Liver (tissue), 9 donors: Measurements from ENCODE around the gene BACH1. TPM values are rescaled to one million over a fixed set of nuclear protein-coding genes. Genes with fewer than 3 reads are reported as not detected.

Experiments used
- DNase-seq: peaks from one replicate; pipeline ENCODE4 v3.0.0-alpha.2; 2017; ENCODE audit warnings: low spot score
- H3K27ac ChIP-seq, 2 donors: one replicate each; pipeline ENCODE4 v1.7.0; 2013; ENCODE audit warnings: inconsistent platforms in 2 of 2, low read length in 2 of 2, control low read depth in 1 of 2, low read depth in 1 of 2, mild to moderate bottlenecking in 1 of 2
- H3K27me3 ChIP-seq, 4 donors: one replicate each; pipeline versions ENCODE4 v1.6.1 to v1.7.0; 2013; ENCODE audit warnings: low read length in 3 of 4, inconsistent platforms in 1 of 4, mild to moderate bottlenecking in 1 of 4, moderate library complexity in 1 of 4; ENCODE audit not compliant: control insufficient read depth in 4 of 4, insufficient read depth in 4 of 4
- H3K36me3 ChIP-seq, 4 donors: one replicate each; pipeline versions ENCODE4 v1.6.1 to v1.7.0; 2013; ENCODE audit warnings: low read length in 3 of 4, mild to moderate bottlenecking in 3 of 4, low read depth in 1 of 4, moderate library complexity in 1 of 4; ENCODE audit not compliant: control insufficient read depth in 4 of 4, insufficient read depth in 3 of 4
- H3K4me1 ChIP-seq, 4 donors: one replicate each; pipeline versions ENCODE4 v1.6.1 to v1.7.0; 2013; ENCODE audit warnings: low read length in 3 of 4, mild to moderate bottlenecking in 3 of 4, moderate library complexity in 1 of 4; ENCODE audit not compliant: control insufficient read depth in 4 of 4, insufficient read depth in 4 of 4
- H3K4me3 ChIP-seq, 3 donors: one replicate each; pipeline versions ENCODE4 v1.6.1 to v1.7.0; 2013; ENCODE audit warnings: low read length in 3 of 3, control low read depth in 1 of 3, low read depth in 1 of 3, mild to moderate bottlenecking in 1 of 3
- H3K9ac ChIP-seq, 2 donors: one replicate each; pipeline ENCODE4 v1.7.0; 2013; ENCODE audit warnings: low read length in 2 of 2, mild to moderate bottlenecking in 2 of 2, moderate library complexity in 2 of 2, control low read depth in 1 of 2, low read depth in 1 of 2
- H3K9me3 ChIP-seq, 4 donors: one replicate each; pipeline versions ENCODE4 v1.6.1 to v1.7.0; 2013; ENCODE audit warnings: low read length in 3 of 4; ENCODE audit not compliant: control insufficient read depth in 4 of 4
- EGR1 ChIP-seq, 2 donors: IDR thresholded peaks; 2 replicates each; pipeline ENCODE4 v1.6.1; 2016 to 2018; ENCODE audit warnings: antibody characterized with exemption in 2 of 2, low read depth in 2 of 2
- FOXA1 ChIP-seq: IDR thresholded peaks from 2 replicates; pipeline ENCODE4 v1.6.1; 2016; ENCODE audit warnings: antibody characterized with exemption
- GABPA ChIP-seq, 2 donors: IDR thresholded peaks in 1 of 2; conservative IDR thresholded peaks in 1 of 2; 2 replicates each; pipeline ENCODE4 v1.6.1; 2016; ENCODE audit warnings: antibody characterized with exemption in 2 of 2, mild to moderate bottlenecking in 1 of 2, moderate library complexity in 1 of 2
- HNF4A ChIP-seq, 2 donors: conservative IDR thresholded peaks; 2 replicates each; pipeline ENCODE4 v1.6.1; 2016; ENCODE audit warnings: antibody characterized with exemption in 2 of 2, mild to moderate bottlenecking in 2 of 2
- HNF4G ChIP-seq: IDR thresholded peaks from 2 replicates; pipeline ENCODE4 v1.6.1; 2016; ENCODE audit warnings: antibody characterized with exemption
- NR2F2 ChIP-seq: IDR thresholded peaks from 2 replicates; pipeline ENCODE4 v1.6.1; 2016; ENCODE audit warnings: antibody characterized with exemption
- RAD21 ChIP-seq, 2 donors: IDR thresholded peaks; 2 replicates each; pipeline ENCODE4 v1.6.1; 2016; ENCODE audit warnings: antibody characterized with exemption in 2 of 2, mild to moderate bottlenecking in 2 of 2
- RXRA ChIP-seq, 2 donors: IDR thresholded peaks; 2 replicates each; pipeline ENCODE4 v1.6.1; 2017 to 2018; ENCODE audit warnings: antibody characterized with exemption in 2 of 2, mild to moderate bottlenecking in 1 of 2
- TAF1 ChIP-seq: conservative IDR thresholded peaks from 2 replicates; pipeline ENCODE4 v1.6.1; 2016; ENCODE audit warnings: antibody characterized with exemption, mild to moderate bottlenecking
- YY1 ChIP-seq: IDR thresholded peaks from 2 replicates; pipeline ENCODE4 v1.6.1; 2016; ENCODE audit warnings: antibody characterized with exemption, mild to moderate bottlenecking
- ZBTB33 ChIP-seq: IDR thresholded peaks from 2 replicates; pipeline ENCODE4 v1.6.1; 2016; ENCODE audit warnings: antibody characterized with exemption
- WGBS: extraction: QIAGEN DNeasy Blood & Tissue Kit; methylation state at CpG from one replicate; pipeline ENCODE4 v1.1.7; 2013; 5-methylcytosine and 5-hydroxymethylcytosine counted together
- polyA plus RNA-seq, 2 donors: library from polyadenylated mRNA; stranded (reverse) in 1 of 2; unstranded in 1 of 2; fragments of 200-250 nt in 1 of 2; fragments of >200 nt in 1 of 2; fragmentation: Nextera tagmentation in 1 of 2; extraction: Ambion mirVana in 1 of 2; gene quantifications; one replicate each; pipeline versions ENCODE4 v1.2.1 to v1.2.3, GENCODE V29; 2013 to 2015
- total RNA-seq, 2 donors: library from RNA; depleted of rRNA; stranded (reverse); fragments of >200 nt; gene quantifications; one replicate each; pipeline ENCODE4 v1.2.3, GENCODE V29; 2014
- TF ChIP-seq, protein P1 (sequence below): fragments of 150-350 bp; IDR thresholded peaks from 2 replicates; pipeline ENCODE4 v1.5.1; 2017; ENCODE audit warnings: improper control_type of control experiment, low read depth, low read length; ENCODE audit not compliant: missing input control
- TF ChIP-seq, protein P2 (sequence below): IDR thresholded peaks from 2 replicates; pipeline ENCODE4 v1.6.1; 2016; ENCODE audit warnings: antibody characterized with exemption
- donor health status: healthy.
- donor health status: healthy.
- donor health status: healthy.
- donor health status: healthy.
- donor health status: healthy.

BACH1 gene
- total and polyA plus RNA-seq, 4 donors, result 7.5 to 47.1 (median 19.9) TPM

GRCh38 chr21:29379517-29380054 lies 80.9 kb downstream of the BACH1 start (continued):
- TF ChIP-seq, protein P1, sequence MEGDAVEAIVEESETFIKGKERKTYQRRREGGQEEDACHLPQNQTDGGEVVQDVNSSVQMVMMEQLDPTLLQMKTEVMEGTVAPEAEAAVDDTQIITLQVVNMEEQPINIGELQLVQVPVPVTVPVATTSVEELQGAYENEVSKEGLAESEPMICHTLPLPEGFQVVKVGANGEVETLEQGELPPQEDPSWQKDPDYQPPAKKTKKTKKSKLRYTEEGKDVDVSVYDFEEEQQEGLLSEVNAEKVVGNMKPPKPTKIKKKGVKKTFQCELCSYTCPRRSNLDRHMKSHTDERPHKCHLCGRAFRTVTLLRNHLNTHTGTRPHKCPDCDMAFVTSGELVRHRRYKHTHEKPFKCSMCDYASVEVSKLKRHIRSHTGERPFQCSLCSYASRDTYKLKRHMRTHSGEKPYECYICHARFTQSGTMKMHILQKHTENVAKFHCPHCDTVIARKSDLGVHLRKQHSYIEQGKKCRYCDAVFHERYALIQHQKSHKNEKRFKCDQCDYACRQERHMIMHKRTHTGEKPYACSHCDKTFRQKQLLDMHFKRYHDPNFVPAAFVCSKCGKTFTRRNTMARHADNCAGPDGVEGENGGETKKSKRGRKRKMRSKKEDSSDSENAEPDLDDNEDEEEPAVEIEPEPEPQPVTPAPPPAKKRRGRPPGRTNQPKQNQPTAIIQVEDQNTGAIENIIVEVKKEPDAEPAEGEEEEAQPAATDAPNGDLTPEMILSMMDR, result no peak

GRCh38 chr21:29382030-29382654 lies 83.4 kb downstream of the BACH1 start:
- Histone ChIP-seq H3K9ac (no peak overlapping the region), H3K9me3 (no peaks in the 10 kb centered on the region), H3K27me3 (no peaks in the 10 kb centered on the region), H3K4me3 (no peak overlapping the region), H3K27ac (no peak overlapping the region), H3K4me1 (no peaks in the 10 kb centered on the region), H3K36me3 (no peaks in the 10 kb centered on the region)
- no peak for TF ChIP-seq GABPA (IDR thresholded peaks at IDR 0.05 in 1 of 2, conservative IDR thresholded peaks at IDR 0.05 in 1 of 2)
- TF ChIP-seq, protein P2, sequence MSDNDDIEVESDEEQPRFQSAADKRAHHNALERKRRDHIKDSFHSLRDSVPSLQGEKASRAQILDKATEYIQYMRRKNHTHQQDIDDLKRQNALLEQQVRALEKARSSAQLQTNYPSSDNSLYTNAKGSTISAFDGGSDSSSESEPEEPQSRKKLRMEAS, result no peak
- no peak for TF ChIP-seq FOXA1
- TF ChIP-seq HNF4G, result no peak
- no peak for TF ChIP-seq TAF1
- no peak for TF ChIP-seq NR2F2
- TF ChIP-seq HNF4A (conservative IDR thresholded peaks at IDR 0.05), result no peak
- no peak for TF ChIP-seq RXRA (IDR thresholded peaks at IDR 0.05)
- no peak for TF ChIP-seq RAD21 (IDR thresholded peaks at IDR 0.05)
- 97% methylated on average over 4 of the region's 4 CpGs for WGBS
- no peak for DNase-seq

DNA sequence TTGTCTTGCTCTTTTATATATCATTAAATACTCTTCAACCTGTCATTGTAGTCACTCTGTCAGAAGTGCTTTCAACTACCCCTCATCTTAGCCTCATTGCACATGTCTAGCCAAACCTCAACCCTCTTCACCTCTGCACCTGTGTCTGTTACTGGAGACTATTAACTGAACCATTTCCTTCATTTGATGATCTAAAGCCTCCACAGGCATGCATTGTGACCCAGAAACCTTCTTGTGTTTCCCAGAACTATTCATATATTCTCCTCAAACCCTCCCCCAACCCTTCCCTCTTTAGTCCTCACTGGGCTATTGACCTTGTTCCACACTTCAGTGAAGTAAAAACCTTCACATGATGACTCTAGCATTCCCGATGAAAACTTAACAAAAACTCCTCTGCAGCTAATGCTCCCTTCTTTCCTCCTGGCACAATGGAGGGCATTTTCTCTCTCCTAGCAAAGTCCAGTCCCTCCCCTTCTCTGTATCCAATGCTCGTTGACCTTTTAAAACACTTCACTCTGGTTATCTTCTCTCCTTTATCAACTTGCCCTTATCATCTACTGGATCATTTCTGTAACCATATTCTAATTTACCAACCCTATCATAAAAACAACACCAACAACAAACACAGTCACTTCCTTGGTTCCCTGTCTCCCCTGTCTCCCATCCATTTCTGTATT lies 86.1 kb downstream of the BACH1 start:
- Histone ChIP-seq H3K9me3 (no peaks in the 10 kb centered on the region), H3K36me3 (no peaks in the 10 kb centered on the region), H3K27ac (no peak overlapping the region), H3K4me1 (no peaks in the 10 kb centered on the region), H3K9ac (no peak overlapping the region), H3K27me3 (no peaks in the 10 kb centered on the region), H3K4me3 (no peak overlapping the region)
- WGBS, result 62% methylated on average over 2 of the region's 2 CpGs
- TF ChIP-seq ZBTB33 (no peak), EGR1 (IDR thresholded peaks at IDR 0.05; ENCODE audit: low read depth in 2 of 2) (no peak), HNF4G (no peak), RXRA (IDR thresholded peaks at IDR 0.05) (no peak), YY1 (no peak), TAF1 (no peak), GABPA (IDR thresholded peaks at IDR 0.05 in 1 of 2, conservative IDR thresholded peaks at IDR 0.05 in 1 of 2) (no peak), FOXA1 (no peak)
- TF ChIP-seq, protein P1, result no peak
- DNase-seq, result no peak
